Ovary (tissue), 3 donors: ENCODE data around the gene TBC1D14.

Experiments
- EP300 ChIP-seq: sonication (generic); formaldehyde crosslinking; IDR thresholded peaks from one replicate; pipeline ENCODE4 v1.6.1; 2017; ENCODE audit warnings: antibody characterized with exemption
- TF ChIP-seq, protein P1 (sequence below), 3 donors: fragments of 450-650 bp in 2 of 3; fragments of 200-600 bp in 1 of 3; IDR thresholded peaks; one replicate each; pipeline versions ENCODE4 v1.5.1 to v1.8.0; 2016 to 2022; ENCODE audit warnings: antibody characterized with exemption in 3 of 3, mild to moderate bottlenecking in 1 of 3
- donor health status: DM: no; HTN: no; CAD: no.

- no peak for TF ChIP-seq EP300
- TF ChIP-seq, protein P1, sequence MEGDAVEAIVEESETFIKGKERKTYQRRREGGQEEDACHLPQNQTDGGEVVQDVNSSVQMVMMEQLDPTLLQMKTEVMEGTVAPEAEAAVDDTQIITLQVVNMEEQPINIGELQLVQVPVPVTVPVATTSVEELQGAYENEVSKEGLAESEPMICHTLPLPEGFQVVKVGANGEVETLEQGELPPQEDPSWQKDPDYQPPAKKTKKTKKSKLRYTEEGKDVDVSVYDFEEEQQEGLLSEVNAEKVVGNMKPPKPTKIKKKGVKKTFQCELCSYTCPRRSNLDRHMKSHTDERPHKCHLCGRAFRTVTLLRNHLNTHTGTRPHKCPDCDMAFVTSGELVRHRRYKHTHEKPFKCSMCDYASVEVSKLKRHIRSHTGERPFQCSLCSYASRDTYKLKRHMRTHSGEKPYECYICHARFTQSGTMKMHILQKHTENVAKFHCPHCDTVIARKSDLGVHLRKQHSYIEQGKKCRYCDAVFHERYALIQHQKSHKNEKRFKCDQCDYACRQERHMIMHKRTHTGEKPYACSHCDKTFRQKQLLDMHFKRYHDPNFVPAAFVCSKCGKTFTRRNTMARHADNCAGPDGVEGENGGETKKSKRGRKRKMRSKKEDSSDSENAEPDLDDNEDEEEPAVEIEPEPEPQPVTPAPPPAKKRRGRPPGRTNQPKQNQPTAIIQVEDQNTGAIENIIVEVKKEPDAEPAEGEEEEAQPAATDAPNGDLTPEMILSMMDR (IDR thresholded peaks at IDR 0.05) = no peak
Observed at GRCh38 chr4:6955261-6955911, 45.8 kb downstream of the TBC1D14 start.
